Peyer's patch (tissue), 4 donors: ENCODE data around the gene HTT-AS.

ENCODE experiments used
- POLR2A ChIP-seq, 2 donors: fragments of 450-650 bp; IDR thresholded peaks; one replicate each; pipeline ENCODE4 v1.5.1; 2017; ENCODE audit warnings: antibody characterized with exemption in 2 of 2, mild to moderate bottlenecking in 2 of 2, moderate library complexity in 2 of 2
- TF ChIP-seq, protein P1 (sequence below), 6 experiments: fragments of 450-650 bp in 4 of 6; fragments of 200-600 bp in 2 of 6; sonication (generic) in 1 of 6; IDR thresholded peaks; one replicate each; pipeline ENCODE4 v1.5.1; 2017 to 2019; ENCODE audit warnings: antibody characterized with exemption in 6 of 6, mild to moderate bottlenecking in 3 of 6, moderate library complexity in 1 of 6

GRCh38 chr4:3079694-3080123, 5.4 kb upstream of the HTT-AS start:
- no peak for TF ChIP-seq POLR2A (IDR thresholded peaks at IDR 0.05)
- TF ChIP-seq, protein P1, sequence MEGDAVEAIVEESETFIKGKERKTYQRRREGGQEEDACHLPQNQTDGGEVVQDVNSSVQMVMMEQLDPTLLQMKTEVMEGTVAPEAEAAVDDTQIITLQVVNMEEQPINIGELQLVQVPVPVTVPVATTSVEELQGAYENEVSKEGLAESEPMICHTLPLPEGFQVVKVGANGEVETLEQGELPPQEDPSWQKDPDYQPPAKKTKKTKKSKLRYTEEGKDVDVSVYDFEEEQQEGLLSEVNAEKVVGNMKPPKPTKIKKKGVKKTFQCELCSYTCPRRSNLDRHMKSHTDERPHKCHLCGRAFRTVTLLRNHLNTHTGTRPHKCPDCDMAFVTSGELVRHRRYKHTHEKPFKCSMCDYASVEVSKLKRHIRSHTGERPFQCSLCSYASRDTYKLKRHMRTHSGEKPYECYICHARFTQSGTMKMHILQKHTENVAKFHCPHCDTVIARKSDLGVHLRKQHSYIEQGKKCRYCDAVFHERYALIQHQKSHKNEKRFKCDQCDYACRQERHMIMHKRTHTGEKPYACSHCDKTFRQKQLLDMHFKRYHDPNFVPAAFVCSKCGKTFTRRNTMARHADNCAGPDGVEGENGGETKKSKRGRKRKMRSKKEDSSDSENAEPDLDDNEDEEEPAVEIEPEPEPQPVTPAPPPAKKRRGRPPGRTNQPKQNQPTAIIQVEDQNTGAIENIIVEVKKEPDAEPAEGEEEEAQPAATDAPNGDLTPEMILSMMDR (IDR thresholded peaks at IDR 0.05), result no peak
